Activated CD8-positive, alpha-beta T cell treated with anti-CD3 and anti-CD28 coated beads for 36 hours (primary cell): ENCODE data around the gene LLGL2. TPM values are rescaled to one million over a fixed set of nuclear protein-coding genes. Genes with fewer than 3 reads are reported as not detected.

Experiments
- ATAC-seq: fragments of 200-7000 bp; cut with Tn5 transposase; one replicate; pipeline ENCODE4 v1.10.0; 2021; ENCODE audit warnings: mild to moderate bottlenecking, moderate library complexity
- CTCF ChIA-PET: fragments of 350-600 bp; sonication (Branson Sonifier 250); formaldehyde crosslinking; loops from one replicate; lab custom pipeline; 2021; ENCODE audit warnings: antibody characterized with exemption; lab: Charles Lee
- POLR2A ChIA-PET: fragments of 350-600 bp; sonication (Branson Sonifier 250); formaldehyde crosslinking; loops from one replicate; lab custom pipeline; 2021; ENCODE audit warnings: antibody characterized with exemption; lab: Charles Lee
- DNase-seq: peaks from one replicate; pipeline ENCODE4 v3.0.0-alpha.2; 2020
- H3K27ac Mint-ChIP-seq: one replicate; pipeline ENCODE4 v1.8.0; 2021; ENCODE audit warnings: mild to moderate bottlenecking, mixed read lengths
- H3K27me3 Mint-ChIP-seq: one replicate; pipeline ENCODE4 v1.8.0; 2021; ENCODE audit warnings: mixed read lengths
- H3K36me3 Mint-ChIP-seq: one replicate; pipeline ENCODE4 v1.8.0; 2021; ENCODE audit warnings: low read depth, mixed read lengths
- H3K4me1 Mint-ChIP-seq: one replicate; pipeline ENCODE4 v1.8.0; 2021; ENCODE audit warnings: low read depth, mixed read lengths
- H3K4me3 Mint-ChIP-seq: one replicate; pipeline ENCODE4 v1.8.0; 2021; ENCODE audit warnings: mild to moderate bottlenecking, moderate library complexity, mixed read lengths
- H3K9me3 Mint-ChIP-seq: one replicate; pipeline ENCODE4 v1.8.0; 2021; ENCODE audit warnings: mixed read lengths
- CTCF ChIP-seq: fragments of 200-600 bp; IDR thresholded peaks from one replicate; pipeline ENCODE4 v1.8.0; 2022; ENCODE audit warnings: antibody characterized with exemption, mild to moderate bottlenecking
- intact Hi-C: fragments of 100-400 bp; cut with micrococcal nuclease; formaldehyde crosslinking; loops from one replicate; pipeline ENCODE4 v1.10.0; 2022
- total RNA-seq, 2 experiments: library from RNA; stranded (reverse); gene quantifications; one replicate each; pipeline ENCODE4 v1.2.3, GENCODE V29; 2021

The LLGL2 gene
- total RNA-seq, 2 experiments from 2014 or later, result 7.2 to 7.4 TPM

DNA sequence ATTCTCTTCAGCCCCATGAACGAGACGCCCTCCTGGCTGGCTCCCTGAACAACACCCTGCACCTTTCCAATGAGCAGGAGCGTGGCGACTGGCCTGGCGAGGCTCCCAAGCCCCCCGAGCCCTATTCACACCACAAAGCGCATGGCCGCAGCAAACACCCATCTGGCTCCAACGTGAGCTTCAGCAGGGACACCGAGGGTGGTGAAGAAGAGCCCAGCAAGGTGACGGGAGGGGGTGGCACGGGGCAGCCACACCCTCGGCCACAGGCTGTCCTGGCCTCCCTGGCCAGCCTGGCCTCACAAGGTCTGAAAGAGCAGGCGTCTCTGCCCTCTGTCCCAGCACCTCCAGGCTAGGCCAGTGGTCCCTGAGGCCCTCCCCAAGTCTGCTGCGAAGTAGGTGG lies 33.8 kb upstream of the LLGL2 start:
- Mint-ChIP-seq H3K4me1 (peaks cover 12% of the 10 kb centered on the region), H3K27me3 (no peaks in the 10 kb centered on the region), H3K4me3 (no peak overlapping the region), H3K36me3 (peaks cover 2% of the 10 kb centered on the region), H3K9me3 (no peaks in the 10 kb centered on the region), H3K27ac (no peak overlapping the region)
- POLR2A ChIA-PET, result interaction anchor here (1.0 kb wide), 1 partner anchor 9 kb away, joined by 3 read pairs; no protein-coding TSS in a partner anchor
- no peak for DNase-seq
- no peak for TF ChIP-seq CTCF
- ATAC-seq, result no peak
- CTCF ChIA-PET, result interaction anchor here (0.6 kb wide), 1 partner anchor 65 kb away, joined by 3 read pairs; no protein-coding TSS in a partner anchor
- intact Hi-C loops, result no loop called here

DNA sequence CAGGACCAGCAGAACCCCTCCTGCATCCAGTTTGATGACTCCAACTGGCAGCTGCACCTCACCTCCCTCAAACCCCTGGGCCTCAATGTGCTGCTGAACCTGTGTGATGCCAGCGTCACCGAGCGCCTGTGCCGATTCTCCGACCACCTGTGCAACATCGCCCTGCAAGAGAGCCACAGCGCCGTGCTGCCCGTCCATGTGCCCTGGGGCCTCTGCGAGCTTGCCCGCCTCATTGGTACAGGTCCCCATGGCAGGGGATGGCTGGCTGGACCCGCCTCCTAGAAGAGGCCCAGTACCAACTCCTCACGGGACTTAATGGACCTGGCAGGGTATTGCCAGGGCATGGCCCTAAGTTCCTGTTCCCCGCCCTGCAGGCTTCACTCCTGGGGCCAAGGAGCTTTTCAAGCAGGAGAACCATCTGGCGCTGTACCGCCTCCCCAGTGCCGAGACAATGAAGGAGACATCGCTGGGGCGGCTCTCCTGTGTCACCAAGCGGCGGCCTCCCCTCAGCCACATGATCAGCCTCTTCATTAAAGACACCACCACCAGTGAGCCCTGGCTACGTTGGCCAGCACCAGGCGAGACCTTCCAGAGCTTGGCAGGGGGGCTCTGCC lies 32.8 kb upstream of the LLGL2 start:
- no peak overlapping the region for H3K27ac Mint-ChIP-seq
- DNase-seq (no peak), ATAC-seq (no peak)
- no peaks in the 10 kb centered on the region for H3K27me3 Mint-ChIP-seq
- no peaks in the 10 kb centered on the region for H3K9me3 Mint-ChIP-seq
- intact Hi-C loops, result no loop called here
- CTCF ChIA-PET, result no interaction called here
- peaks cover 5% of the 10 kb centered on the region for H3K4me1 Mint-ChIP-seq
- no peak for TF ChIP-seq CTCF
- H3K36me3 Mint-ChIP-seq, result no peaks in the 10 kb centered on the region
- no peak overlapping the region for H3K4me3 Mint-ChIP-seq
- POLR2A ChIA-PET, result no interaction called here

GRCh38 chr17:75493476-75494129 lies 31.9 kb upstream of the LLGL2 start:
- ChIA-PET CTCF (no interaction called here), POLR2A (no interaction called here)
- DNase-seq (no peak), ATAC-seq (no peak)
- Mint-ChIP-seq H3K27me3 (no peaks in the 10 kb centered on the region), H3K4me1 (peaks cover 5% of the 10 kb centered on the region), H3K4me3 (no peak overlapping the region), H3K36me3 (peaks cover 1% of the 10 kb centered on the region), H3K9me3 (no peaks in the 10 kb centered on the region), H3K27ac (no peak overlapping the region)
- no peak for TF ChIP-seq CTCF
- intact Hi-C loops, result no loop called here

DNA sequence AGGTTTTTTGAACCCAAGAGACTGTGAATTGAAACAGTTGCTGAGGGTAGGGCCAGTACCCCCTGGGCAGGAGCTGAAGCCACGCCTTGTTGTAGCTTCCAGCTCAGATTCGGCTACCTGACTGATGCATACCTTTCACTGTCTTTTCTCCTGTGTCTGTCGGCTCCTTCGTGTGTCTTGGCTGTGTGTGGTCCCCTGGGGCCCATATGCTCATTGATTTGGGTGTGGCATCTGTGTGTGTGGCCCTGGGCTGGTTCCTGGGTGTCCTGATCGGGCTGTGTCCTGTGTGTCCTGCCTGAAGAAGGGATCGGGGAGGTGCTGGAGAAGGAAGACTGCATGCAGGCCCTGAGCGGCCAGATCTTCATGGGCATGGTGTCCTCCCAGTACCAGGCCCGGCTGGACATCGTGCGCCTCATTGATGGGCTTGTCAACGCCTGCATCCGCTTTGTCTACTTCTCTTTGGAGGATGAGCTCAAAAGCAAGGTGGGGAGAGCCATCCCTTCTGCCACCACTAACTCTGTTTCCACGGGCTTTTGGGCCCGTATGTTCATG lies 31.1 kb upstream of the LLGL2 start:
- no peak overlapping the region for H3K27ac Mint-ChIP-seq
- POLR2A ChIA-PET, result no interaction called here
- H3K4me3 Mint-ChIP-seq, result no peak overlapping the region
- peaks cover 4% of the 10 kb centered on the region for H3K36me3 Mint-ChIP-seq
- no peaks in the 10 kb centered on the region for H3K9me3 Mint-ChIP-seq
- no peak for ATAC-seq
- no peak for TF ChIP-seq CTCF
- H3K4me1 Mint-ChIP-seq, result peaks cover 5% of the 10 kb centered on the region
- H3K27me3 Mint-ChIP-seq, result no peaks in the 10 kb centered on the region
- no peak for DNase-seq
- intact Hi-C loops, result no loop called here
- CTCF ChIA-PET, result interaction anchor here (1.4 kb wide), 1 partner anchor 22 kb away, joined by 3 read pairs; the partner anchor contains the start of gene TSEN54

DNA sequence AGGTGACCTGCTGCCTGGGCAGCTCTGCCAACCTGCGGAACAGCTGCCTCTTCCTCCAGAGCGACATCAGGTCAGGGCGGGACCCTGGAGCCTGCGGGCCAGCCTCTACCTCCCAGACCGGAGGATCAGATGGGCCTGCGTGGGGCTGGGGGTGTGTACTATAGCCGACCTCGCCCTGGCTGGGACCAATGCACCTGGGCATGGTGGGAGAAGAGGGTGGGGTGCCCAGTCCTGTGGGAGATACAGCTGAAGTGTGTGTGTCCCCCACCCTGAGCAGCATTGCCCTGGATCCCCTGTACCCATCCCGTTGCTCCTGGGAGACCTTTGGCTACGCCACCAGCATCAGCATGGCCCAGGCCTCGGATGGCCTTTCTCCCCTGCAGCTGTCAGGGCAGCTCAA lies 29.5 kb upstream of the LLGL2 start:
- ChIA-PET CTCF (no interaction called here), POLR2A (no interaction called here)
- Mint-ChIP-seq H3K36me3 (peaks cover 4% of the 10 kb centered on the region), H3K4me3 (no peak overlapping the region), H3K4me1 (peaks cover 5% of the 10 kb centered on the region), H3K27me3 (no peaks in the 10 kb centered on the region), H3K27ac (no peak overlapping the region), H3K9me3 (no peaks in the 10 kb centered on the region)
- intact Hi-C loops, result no loop called here
- TF ChIP-seq CTCF, result no peak
- DNase-seq (no peak), ATAC-seq (no peak)
